NCI-H524 treated with DMSO at 0.1 percent for 48 hours (cell line): Measurements from ENCODE around the gene MYBL2.
"Not testable (repeated sequence)": the region's sequence is repeated elsewhere in the genome, so short reads cannot be mapped to it uniquely, and the experiment has no call there.

Experiments
- DNase-seq: peaks from one replicate; lab custom pipeline; 2025; lab: John Stamatoyannopoulos, UW

The MYBL2 gene

GRCh38 chr20:43751167-43752050 lies 84.5 kb downstream of the MYBL2 start:
- DNase-seq, result no peak

GRCh38 chr20:43752051-43752360 lies 85.1 kb downstream of the MYBL2 start:
- no peak for DNase-seq

- no peak for DNase-seq
Observed at GRCh38 chr20:43752561-43753301, 85.8 kb downstream of the MYBL2 start.

DNA sequence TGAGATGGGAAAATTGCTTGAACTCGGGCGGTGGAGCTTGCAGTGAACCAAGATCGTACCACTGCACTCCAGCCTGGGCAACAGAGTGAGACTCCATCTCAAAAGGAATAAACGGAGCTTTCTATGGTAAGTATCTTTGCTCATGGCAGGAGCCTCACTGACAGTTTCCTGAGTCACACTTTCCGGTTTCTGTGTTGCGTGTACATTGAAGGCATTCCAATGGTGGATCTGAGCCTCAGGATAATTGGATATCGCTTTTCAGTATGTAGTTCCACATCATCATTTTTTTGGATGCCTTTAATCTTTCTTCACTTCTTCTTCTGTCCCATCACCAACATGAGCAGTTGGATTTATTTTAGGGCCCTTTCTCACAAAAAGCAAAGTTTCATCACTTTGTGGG lies 88.5 kb downstream of the MYBL2 start:
- no peak for DNase-seq

DNA sequence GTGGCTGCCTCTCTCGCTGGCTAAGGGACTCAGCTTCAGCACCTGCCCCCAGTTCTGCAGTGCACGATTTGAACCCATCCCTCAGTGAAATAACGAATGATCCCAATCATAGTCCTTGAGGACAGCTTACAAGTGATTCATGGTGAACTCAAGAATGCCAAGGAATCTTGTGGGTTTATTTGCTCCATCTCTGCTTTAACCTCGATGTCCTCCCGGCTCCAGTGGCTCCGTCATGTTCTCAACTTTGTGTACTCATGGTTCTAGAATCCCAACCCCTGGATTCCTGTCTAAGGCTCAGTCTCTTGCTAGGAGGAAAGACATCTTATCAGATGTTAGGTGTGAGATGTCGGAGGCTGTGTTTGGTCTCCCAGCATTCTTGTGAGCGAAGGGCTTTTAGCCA lies 88.9 kb downstream of the MYBL2 start:
- no peak for DNase-seq

DNA sequence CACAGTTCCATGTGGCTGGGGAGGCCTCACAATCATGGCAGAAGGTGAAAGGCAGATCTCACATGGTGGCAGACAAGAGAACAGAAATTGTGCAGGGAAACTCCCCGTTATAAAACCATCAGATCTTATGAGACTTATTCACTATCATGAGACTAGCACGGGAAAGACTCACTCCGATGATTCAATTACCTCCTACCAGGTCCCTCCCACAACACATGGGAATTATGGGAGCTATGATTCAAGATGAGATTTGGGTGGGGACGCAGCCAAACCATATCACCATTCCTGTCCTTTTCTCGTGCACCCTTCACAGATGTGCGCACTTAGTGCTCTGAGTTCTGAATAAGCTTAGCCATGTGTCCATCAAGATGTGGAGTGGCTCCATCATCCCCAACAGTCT lies 91.0 kb downstream of the MYBL2 start:
- DNase-seq, result not testable (repeated sequence)

DNA sequence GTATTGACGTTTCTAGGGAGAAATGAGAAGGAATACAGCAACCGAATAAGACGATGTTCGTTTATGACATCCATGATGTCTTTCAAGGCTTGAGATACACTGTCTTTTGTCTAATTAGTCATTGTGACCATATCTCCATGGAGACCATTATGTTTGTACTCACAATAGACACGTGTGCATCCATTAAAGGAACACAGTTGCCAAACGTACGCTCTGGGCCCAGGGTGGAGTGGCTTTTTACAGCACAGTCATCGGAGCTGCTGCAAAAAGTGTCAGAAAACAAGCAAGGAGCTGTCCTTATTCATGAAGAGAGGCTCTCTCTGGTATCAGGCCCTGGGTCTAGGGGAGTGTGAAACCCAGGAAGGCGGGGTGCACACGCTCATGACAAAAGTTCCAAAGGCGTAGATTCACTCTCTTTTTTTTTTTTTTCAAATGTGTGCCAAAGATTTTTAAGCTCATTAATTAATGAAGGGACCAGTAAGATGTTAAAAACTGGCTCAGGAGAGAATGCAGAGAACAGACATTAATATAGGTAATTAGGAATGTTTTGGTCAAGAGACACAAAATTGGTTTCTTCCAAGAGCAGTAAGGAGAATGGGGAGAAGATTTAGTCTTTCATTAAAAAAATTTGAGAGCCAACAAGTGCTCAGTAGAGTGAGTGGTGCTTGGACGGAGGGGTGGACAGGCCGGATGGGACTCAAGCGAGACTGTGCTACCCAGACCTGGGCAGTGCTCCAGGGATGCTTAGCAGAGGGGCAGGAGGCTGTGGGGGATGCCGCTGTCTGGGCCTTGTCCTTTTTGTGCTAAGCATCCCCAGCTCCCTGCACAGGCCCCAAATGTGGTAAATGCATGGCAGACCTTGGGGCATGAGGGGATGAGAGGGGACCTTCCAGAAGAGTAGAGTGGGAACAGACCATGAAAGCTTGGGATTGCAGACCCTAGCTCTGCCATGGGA lies 94.7 kb downstream of the MYBL2 start:
- DNase-seq, result no peak

GRCh38 chr20:43762911-43763310 lies 96.0 kb downstream of the MYBL2 start:
- no peak for DNase-seq

DNA sequence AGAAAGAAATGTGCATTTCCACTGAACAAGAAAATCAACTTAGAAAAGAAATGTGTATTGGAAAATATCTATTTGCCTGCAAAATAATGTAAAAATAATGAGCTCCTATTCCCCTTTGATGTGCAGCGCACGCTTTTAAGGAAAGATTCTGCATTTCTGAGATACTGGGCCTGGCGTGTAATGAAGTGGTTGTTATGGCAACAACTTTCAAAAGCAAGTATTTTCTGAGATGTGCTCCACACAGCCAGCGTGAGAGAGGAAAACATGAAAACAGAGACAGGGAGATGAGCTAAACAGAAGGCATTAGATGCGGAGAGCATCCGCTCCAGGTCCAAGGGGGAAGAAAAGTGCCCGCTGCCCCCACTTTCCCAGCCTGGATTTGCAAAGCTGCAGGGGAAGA lies 99.0 kb downstream of the MYBL2 start:
- DNase-seq, result no peak
